HK-2 (cell line): ENCODE results near the gene FRMD4B.

Experiments
- DNase-seq: peaks from one replicate; pipeline ENCODE4 v3.0.0-alpha.2; 2018; ENCODE audit not compliant: unreplicated experiment

The FRMD4B gene

GRCh38 chr3:69203631-69204314, 182.1 kb downstream of the FRMD4B start:
- DNase-seq: no peak

GRCh38 chr3:69201658-69202057, 184.2 kb downstream of the FRMD4B start:
- no peak for DNase-seq

- DNase-seq: no peak
Observed at GRCh38 chr3:69200384-69201068, 185.4 kb downstream of the FRMD4B start.

GRCh38 chr3:69199942-69200341, 185.9 kb downstream of the FRMD4B start:
- no peak for DNase-seq

GRCh38 chr3:69197922-69198530, 187.9 kb downstream of the FRMD4B start:
- DNase-seq: no peak

- DNase-seq: no peak
Observed at GRCh38 chr3:69197455-69197854, 188.4 kb downstream of the FRMD4B start.

- DNase-seq: no peak
Observed at GRCh38 chr3:69196876-69197275, 189.0 kb downstream of the FRMD4B start.

- DNase-seq: no peak
Observed at GRCh38 chr3:69194431-69195165, 191.3 kb downstream of the FRMD4B start.

GRCh38 chr3:69193749-69194148, 192.1 kb downstream of the FRMD4B start:
- DNase-seq: no peak

GRCh38 chr3:69191516-69191915, 194.4 kb downstream of the FRMD4B start:
- DNase-seq: no peak

GRCh38 chr3:69189487-69189886, 196.4 kb downstream of the FRMD4B start:
- DNase-seq: no peak

- no peak for DNase-seq
Observed at GRCh38 chr3:69186575-69187093, 199.3 kb downstream of the FRMD4B start.

GRCh38 chr3:69182588-69183316, 203.1 kb downstream of the FRMD4B start:
- DNase-seq: no peak

- no peak for DNase-seq
Observed at GRCh38 chr3:69181592-69182211, 204.2 kb downstream of the FRMD4B start.

- DNase-seq: no peak
Observed at GRCh38 chr3:69180869-69181591, 204.9 kb downstream of the FRMD4B start.

GRCh38 chr3:69179740-69180372, 206.0 kb downstream of the FRMD4B start:
- no peak for DNase-seq

- no peak for DNase-seq
Observed at GRCh38 chr3:69178838-69179739, 206.8 kb downstream of the FRMD4B start.

- DNase-seq: no peak
Observed at GRCh38 chr3:69178082-69178481, 207.8 kb downstream of the FRMD4B start.
